ENCODE measurements around the gene SPRR5.

Gene SPRR5

DNA sequence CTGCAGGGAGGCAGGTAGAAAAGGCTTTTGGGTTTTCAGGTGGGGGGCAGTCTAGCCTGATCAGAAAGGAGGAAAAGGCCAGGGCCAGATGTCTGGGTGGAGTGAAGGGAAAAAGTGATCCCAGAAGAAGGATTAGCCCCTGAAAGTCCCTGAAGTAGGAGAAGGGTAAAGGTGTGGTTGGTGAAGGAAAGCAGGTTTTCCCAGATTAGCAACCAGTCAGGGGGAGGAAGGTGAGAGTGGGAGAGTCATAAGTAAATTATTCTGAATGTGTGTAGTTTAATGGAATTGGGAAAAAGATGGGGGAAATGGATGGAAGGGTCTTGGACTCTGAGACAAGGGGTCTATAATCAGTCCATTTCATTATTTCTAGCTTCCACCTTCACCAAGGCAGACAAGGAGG, 36.2 kb downstream of the SPRR5 start:
- no peak for DNase-seq (ENCODE audit: low read depth in 2 of 2)

DNA sequence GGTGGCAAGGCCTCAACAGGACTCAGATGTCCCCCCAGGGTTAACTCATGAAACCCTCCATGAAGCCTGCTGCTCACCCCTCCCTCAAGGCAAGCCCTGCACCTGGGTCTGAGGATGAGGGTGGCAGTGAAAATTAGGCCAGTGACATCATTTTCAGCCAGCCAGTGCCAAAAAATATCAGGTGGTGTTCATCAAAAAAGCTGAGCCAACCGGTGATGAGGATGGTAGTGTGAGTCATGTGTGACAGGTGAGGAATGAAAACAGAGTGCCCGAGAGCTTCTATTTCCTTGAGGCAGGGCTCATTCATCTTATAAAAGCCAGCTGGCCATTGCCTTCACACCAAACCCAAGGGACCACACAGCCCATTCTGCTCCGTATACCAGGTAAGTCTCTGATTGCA, 36.7 kb downstream of the SPRR5 start, which contains the start of gene SPRR1A:
Gene SPRR1A, plus strand, starts transcription at position 339 of the 400 bp plus-strand sequence. CDS start 1,150 bp downstream, outside the sequence.
- DNase-seq (ENCODE audit: low read depth in 2 of 2): no peak

DNA sequence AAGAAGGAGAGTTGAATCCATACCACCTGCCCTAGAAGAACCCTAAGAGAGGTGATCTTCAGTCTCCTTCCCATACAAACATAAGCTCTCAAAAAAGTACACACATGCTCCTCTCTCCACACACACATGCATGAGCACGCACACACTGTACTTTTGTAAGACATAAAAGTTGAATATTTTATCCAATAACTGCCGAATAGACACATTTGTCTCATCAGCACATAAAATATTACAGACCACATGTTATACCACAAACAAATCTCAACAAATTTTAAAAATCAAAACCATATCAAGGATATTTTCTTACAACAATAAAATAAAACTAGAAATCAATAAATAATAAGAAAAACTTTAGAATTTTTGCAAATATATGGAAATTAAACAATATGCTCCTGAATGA, 39.6 kb downstream of the SPRR5 start:
- no peak for DNase-seq (ENCODE audit: low read depth in 2 of 2)

DNA sequence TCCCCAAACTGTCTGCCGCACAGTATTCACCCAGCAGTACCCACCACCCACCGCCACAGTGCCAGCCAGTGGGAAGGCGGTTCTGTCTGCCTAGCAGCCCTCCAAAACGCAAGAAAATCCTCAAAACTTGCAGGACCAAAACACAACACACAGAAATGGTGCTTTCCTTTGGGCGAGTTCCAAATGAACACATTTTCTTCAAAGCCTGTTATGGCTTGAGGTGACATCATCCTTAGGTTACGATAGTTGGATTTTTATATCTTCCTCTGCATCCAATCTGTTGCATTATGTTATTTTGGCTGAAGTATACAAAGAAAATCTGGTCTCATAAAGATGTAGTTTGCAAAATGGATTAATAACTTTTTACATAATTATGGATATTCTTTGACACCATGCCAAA, 46.2 kb downstream of the SPRR5 start:
- no peak for DNase-seq (ENCODE audit: low read depth in 2 of 2)

DNA sequence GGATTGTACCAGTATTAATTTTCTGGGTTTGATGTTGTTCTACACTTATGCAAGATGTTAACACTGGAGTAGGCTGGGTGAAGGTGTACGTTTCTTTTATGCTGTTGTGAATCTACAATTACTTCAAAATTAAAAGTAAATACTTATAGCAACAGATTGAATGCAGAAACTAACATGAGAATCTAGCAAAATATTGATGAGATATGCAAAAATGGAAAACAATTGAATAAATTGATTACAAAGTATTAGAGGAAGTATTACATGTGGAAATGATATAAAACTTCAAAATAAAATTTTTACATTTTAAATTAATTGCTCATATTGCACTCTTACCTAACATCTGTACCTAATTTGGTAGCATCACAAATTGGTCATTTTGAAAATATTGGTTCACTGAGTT, 48.8 kb downstream of the SPRR5 start:
- no peak for DNase-seq (ENCODE audit: low read depth in 2 of 2)

DNA sequence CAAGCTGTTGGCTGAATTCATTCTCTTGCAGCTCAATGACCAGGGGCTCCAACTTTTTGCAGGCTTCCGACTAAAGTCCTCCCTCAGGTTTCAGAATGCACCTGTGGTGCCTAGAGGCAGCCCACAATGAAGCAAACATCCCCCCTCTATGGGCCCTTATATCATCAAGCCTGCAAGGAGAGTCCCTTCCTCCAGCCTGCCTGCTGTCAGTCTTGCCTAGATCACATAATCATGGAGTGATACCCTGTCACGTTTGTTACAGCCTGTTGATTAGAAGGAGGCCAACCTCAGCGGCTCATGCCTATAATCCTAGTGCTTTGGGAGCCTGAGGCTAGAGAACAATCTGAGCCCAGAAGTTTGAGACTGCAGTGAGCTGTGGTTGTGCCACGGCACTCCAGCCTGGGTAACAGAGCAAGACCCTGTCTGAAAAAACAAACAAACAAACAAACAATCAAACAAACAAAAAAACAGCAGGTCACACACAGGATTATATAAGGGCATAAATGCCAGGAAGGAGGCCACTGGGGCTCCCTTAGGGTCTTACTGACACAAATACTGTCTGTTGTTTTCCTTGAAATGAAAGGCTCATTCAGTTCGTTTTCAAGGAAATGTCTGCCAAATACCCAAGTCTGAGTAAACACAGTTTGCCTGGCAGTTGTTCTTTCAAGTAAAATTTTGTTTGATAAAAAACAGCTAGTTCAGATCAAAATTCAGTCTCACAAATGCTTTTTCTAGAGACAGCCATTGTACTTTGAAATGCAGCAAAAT, 49.8 kb downstream of the SPRR5 start:
- DNase-seq (ENCODE audit: low read depth in 2 of 2): no peak

DNA sequence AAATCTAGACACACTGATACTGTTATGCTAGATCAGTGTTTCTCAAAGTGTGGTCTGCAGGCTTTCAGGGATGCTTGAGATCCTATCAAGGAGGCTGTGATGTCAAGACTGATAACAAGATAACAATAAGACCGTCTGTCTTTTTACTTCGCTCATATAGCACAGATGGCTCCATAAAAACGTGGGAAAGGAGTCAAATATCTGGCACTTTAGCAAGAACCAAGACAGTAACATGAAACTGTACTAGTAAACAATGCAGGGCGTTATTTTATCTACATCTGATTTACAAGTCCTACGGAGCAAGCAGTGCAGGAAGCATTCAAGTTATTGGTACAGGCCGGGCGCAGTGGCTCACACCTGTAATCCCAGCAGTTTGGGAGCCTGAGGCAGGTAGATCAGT, 50.9 kb downstream of the SPRR5 start:
- DNase-seq (ENCODE audit: low read depth in 2 of 2): no peak

DNA sequence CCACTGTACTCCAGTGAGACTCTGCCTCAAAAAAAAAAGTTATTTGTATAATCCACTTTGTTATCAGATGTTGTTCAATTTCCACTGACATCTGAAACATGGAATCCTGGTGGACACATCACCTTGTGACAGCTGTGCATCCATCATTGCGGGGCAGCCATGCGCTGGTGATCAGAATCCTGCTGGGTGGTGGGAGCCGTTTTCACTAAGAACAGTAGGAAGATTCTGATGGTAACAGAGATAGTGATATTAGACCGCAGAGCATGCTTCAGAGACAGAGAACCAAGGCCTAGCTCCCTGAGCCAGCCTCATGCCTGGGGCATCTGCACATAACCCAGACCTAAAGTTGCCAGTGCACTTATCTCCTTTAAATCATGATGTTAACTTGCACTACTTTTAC, 51.5 kb downstream of the SPRR5 start:
- DNase-seq (ENCODE audit: low read depth in 2 of 2): no peak

Data from activated CD4-positive, alpha-beta T cell treated with anti-CD3 and anti-CD28 coated beads for 24 hours (primary cell).